ENCODE results near the gene CLDN25. TPM values are rescaled to one million over a fixed set of nuclear protein-coding genes. Genes with fewer than 3 reads are reported as not detected.

CLDN25 gene
- total RNA-seq, 1 donor from 2014 or later: not detected

GRCh38 chr11:113829751-113830150 lies 50.2 kb downstream of the CLDN25 start:
- no peaks in the 10 kb centered on the region for H3K27me3 ChIP-seq
- no peak overlapping the region for H3K4me3 ChIP-seq
- TF ChIP-seq CTCF (IDR thresholded peaks at IDR 0.05): no peak
- intact Hi-C loops (cut with DNase I): no loop called here
- peaks cover 13 to 44% of the 10 kb centered on the region in 2 donors for H3K36me3 ChIP-seq
- no peaks in the 10 kb centered on the region for H3K4me1 ChIP-seq
- H3K9me3 ChIP-seq: no peaks in the 10 kb centered on the region
- no peak for DNase-seq (ENCODE audit: low spot score in 2 of 2)
- no peak overlapping the region for H3K27ac ChIP-seq

Other genes with a start within 250 kb of the CLDN25 start
- gene TMPRSS5, start 73.5 kb upstream of the CLDN25 start, total RNA-seq: not detected
- 12.3 TPM for gene ZW10, start 6.1 kb upstream of the CLDN25 start, total RNA-seq
- 2.9 TPM for gene USP28, start 95.8 kb downstream of the CLDN25 start, total RNA-seq
- gene HTR3B, start 125.0 kb downstream of the CLDN25 start, total RNA-seq: not detected
- not detected for gene HTR3A, start 195.3 kb downstream of the CLDN25 start, total RNA-seq

All from ascending aorta (tissue), 2 donors.